K562 (cell line): Measurements from ENCODE around the gene MAML1. TPM values are rescaled to one million over a fixed set of nuclear protein-coding genes. Genes with fewer than 3 reads are reported as not detected.
A peak's percentile ranks its signal among the peaks of the same experiment; 100 is the strongest.

Experiments used
- ATF1 ChIP-seq, 2 experiments: fragments of 450-650 bp in 1 of 2; IDR thresholded peaks; 2 replicates each; pipeline ENCODE4 v1.6.1; 2016; ENCODE audit warnings: missing compliant biosample characterization in 1 of 2, missing genetic modification characterization in 1 of 2
- EGR1 ChIP-seq: fragments of 450-650 bp; conservative IDR thresholded peaks from 2 replicates; pipeline ENCODE4 v1.6.1; 2017; ENCODE audit warnings: mild to moderate bottlenecking
- ELF2 ChIP-seq: fragments of 250-450 bp; sonication (Bioruptor Pico); IDR thresholded peaks from 2 replicates; pipeline ENCODE4 v1.5.0; 2021; ENCODE audit warnings: mild to moderate bottlenecking
- GABPB1 ChIP-seq: sonication (generic); formaldehyde crosslinking; IDR thresholded peaks from 2 replicates; pipeline ENCODE4 v1.8.0; 2022; ENCODE audit warnings: mild to moderate bottlenecking, missing genetic modification reagents
- JUND ChIP-seq, 2 experiments: IDR thresholded peaks; 2 replicates in 1 of 2; 3 replicates in 1 of 2; pipeline ENCODE4 v1.6.1; 2011; ENCODE audit warnings: borderline replicate concordance in 2 of 2, low read depth in 2 of 2, low read length in 2 of 2, improper control_type of control experiment in 1 of 2, missing biosample characterization in 1 of 2, missing genetic modification characterization in 1 of 2, missing genetic modification reagents in 1 of 2
- NELFE ChIP-seq: IDR thresholded peaks from 2 replicates; pipeline ENCODE4 v1.6.1; 2011; ENCODE audit warnings: mild to moderate bottlenecking; ENCODE audit not compliant: insufficient read depth, insufficient read length
- NR2C1 ChIP-seq, 2 experiments: fragments of 450-650 bp; IDR thresholded peaks; 2 replicates each; pipeline ENCODE4 v1.6.1; 2017; ENCODE audit warnings: mild to moderate bottlenecking in 2 of 2, antibody characterized with exemption in 1 of 2, inconsistent platforms in 1 of 2, missing compliant biosample characterization in 1 of 2, missing genetic modification characterization in 1 of 2
- PML ChIP-seq: IDR thresholded peaks from 2 replicates; pipeline ENCODE4 v1.6.1; 2012; ENCODE audit warnings: low read length, inconsistent platforms
- RAD21 ChIP-seq, 2 experiments: fragments of 250-450 bp in 1 of 2; fragments of 450-650 bp in 1 of 2; sonication (Bioruptor Pico) in 1 of 2; formaldehyde crosslinking in 1 of 2; IDR thresholded peaks in 1 of 2; conservative IDR thresholded peaks in 1 of 2; 2 replicates each; pipeline versions ENCODE4 v1.4.0 to v1.8.0; 2020 to 2022; ENCODE audit warnings: mild to moderate bottlenecking in 2 of 2, moderate library complexity in 1 of 2
- polyA plus RNA-seq, 8 experiments: library from polyadenylated mRNA; depleted of rRNA in 4 of 8; stranded (reverse) in 5 of 8; unstranded in 3 of 8; fragments of >200 nt; fragmentation: Nextera tagmentation in 2 of 8; fragmentation: Illumina TruSeq in 1 of 8; extraction: Ambion mirVana in 2 of 8; extraction: Trizol in 1 of 8; gene quantifications; 2 replicates each; pipeline versions ENCODE4 v1.2.1 to v1.2.3, GENCODE V29; 2011 to 2014; ENCODE audit warnings: inconsistent platforms in 1 of 8, missing spikeins in 1 of 8
- total RNA-seq, 7 experiments: library from RNA; depleted of rRNA in 6 of 7; stranded (reverse); fragments of >200 nt in 6 of 7; fragmentation: Illumina TruSeq in 2 of 7; extraction: Trizol in 2 of 7; gene quantifications; 2 replicates each; pipeline versions ENCODE4 v1.2.1 to v1.2.3, GENCODE V29; 2011 to 2021; ENCODE audit warnings: low replicate concordance in 1 of 7
- TF ChIP-seq, protein P1 (sequence below): fragments of 450-650 bp; formaldehyde crosslinking; IDR thresholded peaks from 2 replicates; pipeline ENCODE4 v1.4.0; 2020; ENCODE audit warnings: mild to moderate bottlenecking, moderate library complexity
- TF ChIP-seq, protein P2 (sequence below): sonication (generic); IDR thresholded peaks from 2 replicates; pipeline ENCODE4 v1.6.1; 2016
- TF ChIP-seq, protein P3 (sequence below): fragments of 450-650 bp; IDR thresholded peaks from 2 replicates; pipeline ENCODE4 v1.6.1; 2016; ENCODE audit warnings: borderline replicate concordance
- TF ChIP-seq, protein P4 (sequence below), 2 experiments: fragments of 200-800 bp in 1 of 2; sonication (Bioruptor generic) in 1 of 2; sonication (generic) in 1 of 2; formaldehyde crosslinking in 1 of 2; IDR thresholded peaks in 1 of 2; conservative IDR thresholded peaks in 1 of 2; 2 replicates each; pipeline versions ENCODE4 v1.5.0 to v1.6.1; 2016 to 2020; ENCODE audit warnings: missing compliant biosample characterization in 1 of 2, missing genetic modification characterization in 1 of 2, missing genetic modification reagents in 1 of 2

Gene MAML1
- total and polyA plus RNA-seq, 9 of the 15 experiments (the other 6 are each of a cell fraction or from before 2014, with no cell fraction given) = 0.32 to 18.4 (median 7.0) TPM

DNA sequence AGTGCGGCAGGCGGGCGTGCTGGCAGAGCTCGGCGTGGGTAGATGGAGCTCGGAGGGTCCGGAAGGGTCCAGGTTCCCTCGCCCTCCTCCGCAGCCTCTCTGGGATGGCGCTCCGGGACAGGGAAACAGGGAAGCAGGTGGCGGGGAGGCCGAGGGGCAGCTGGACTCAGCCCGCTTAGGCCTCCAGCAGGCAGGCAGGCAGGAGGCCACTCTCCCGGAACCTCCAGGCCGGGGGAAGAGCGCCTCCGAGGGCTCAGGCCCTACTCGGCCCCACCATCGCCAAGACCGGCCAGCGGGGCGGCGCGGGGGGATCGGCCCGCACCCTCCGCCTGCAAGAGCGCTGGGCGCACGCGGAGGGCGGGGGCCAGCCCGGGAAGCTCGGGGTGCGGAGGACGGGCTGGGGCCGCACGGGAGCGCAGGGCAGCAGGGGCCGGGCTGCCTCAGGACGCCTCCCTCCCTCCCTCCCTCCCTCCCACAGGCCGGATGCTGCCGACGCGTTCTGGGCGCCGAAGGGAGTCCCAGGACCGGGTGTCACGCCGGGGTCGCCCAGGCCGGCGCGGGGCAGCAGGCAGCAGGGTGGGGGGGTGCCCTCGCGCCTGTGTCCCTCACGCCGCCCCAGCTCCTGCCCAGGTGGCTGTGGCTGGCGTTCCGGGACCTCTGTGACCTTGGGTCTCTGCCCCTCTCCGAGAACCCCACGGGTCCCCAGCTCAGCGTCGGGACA is 73.1 kb downstream of the MAML1 start (continued):
- no peak for TF ChIP-seq NR2C1 (IDR thresholded peaks at IDR 0.05)
- TF ChIP-seq NR2C1 (tag; IDR thresholded peaks at IDR 0.05) = no peak
- no peak for TF ChIP-seq NELFE
- TF ChIP-seq, protein P1, sequence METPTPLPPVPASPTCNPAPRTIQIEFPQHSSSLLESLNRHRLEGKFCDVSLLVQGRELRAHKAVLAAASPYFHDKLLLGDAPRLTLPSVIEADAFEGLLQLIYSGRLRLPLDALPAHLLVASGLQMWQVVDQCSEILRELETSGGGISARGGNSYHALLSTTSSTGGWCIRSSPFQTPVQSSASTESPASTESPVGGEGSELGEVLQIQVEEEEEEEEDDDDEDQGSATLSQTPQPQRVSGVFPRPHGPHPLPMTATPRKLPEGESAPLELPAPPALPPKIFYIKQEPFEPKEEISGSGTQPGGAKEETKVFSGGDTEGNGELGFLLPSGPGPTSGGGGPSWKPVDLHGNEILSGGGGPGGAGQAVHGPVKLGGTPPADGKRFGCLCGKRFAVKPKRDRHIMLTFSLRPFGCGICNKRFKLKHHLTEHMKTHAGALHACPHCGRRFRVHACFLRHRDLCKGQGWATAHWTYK (CRISPR knock-in tag) = 0 out of 2 replicates have a peak, but pooled peaks have one; percentile 17
- peak in 1 of 2 experiments; percentile 23; a peak in 1 of 4 replicates for TF ChIP-seq RAD21 (CRISPR knock-in tag; conservative IDR thresholded peaks at IDR 0.05 in 1 of 2, IDR thresholded peaks at IDR 0.05 in 1 of 2)
- no peak for TF ChIP-seq JUND (IDR thresholded peaks at IDR 0.05; ENCODE audit: borderline replicate concordance, low read depth, low read length)
- TF ChIP-seq JUND (tag; IDR thresholded peaks at IDR 0.05; ENCODE audit: borderline replicate concordance, low read depth, low read length) = no peak
- TF ChIP-seq, protein P2, sequence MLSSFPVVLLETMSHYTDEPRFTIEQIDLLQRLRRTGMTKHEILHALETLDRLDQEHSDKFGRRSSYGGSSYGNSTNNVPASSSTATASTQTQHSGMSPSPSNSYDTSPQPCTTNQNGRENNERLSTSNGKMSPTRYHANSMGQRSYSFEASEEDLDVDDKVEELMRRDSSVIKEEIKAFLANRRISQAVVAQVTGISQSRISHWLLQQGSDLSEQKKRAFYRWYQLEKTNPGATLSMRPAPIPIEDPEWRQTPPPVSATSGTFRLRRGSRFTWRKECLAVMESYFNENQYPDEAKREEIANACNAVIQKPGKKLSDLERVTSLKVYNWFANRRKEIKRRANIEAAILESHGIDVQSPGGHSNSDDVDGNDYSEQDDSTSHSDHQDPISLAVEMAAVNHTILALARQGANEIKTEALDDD = no peak
- peak; percentile 61 for TF ChIP-seq GABPB1
- TF ChIP-seq PML = no peak
- TF ChIP-seq, protein P3, sequence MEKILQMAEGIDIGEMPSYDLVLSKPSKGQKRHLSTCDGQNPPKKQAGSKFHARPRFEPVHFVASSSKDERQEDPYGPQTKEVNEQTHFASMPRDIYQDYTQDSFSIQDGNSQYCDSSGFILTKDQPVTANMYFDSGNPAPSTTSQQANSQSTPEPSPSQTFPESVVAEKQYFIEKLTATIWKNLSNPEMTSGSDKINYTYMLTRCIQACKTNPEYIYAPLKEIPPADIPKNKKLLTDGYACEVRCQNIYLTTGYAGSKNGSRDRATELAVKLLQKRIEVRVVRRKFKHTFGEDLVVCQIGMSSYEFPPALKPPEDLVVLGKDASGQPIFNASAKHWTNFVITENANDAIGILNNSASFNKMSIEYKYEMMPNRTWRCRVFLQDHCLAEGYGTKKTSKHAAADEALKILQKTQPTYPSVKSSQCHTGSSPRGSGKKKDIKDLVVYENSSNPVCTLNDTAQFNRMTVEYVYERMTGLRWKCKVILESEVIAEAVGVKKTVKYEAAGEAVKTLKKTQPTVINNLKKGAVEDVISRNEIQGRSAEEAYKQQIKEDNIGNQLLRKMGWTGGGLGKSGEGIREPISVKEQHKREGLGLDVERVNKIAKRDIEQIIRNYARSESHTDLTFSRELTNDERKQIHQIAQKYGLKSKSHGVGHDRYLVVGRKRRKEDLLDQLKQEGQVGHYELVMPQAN = no peak
- TF ChIP-seq ATF1 (CRISPR knock-in tag; IDR thresholded peaks at IDR 0.05) = no peak; the same call in 1 of the 2 replicates
- 0 out of 2 replicates have a peak, but pooled peaks have one; percentile 33 for TF ChIP-seq ATF1 (tag; IDR thresholded peaks at IDR 0.05)
- TF ChIP-seq, protein P4, sequence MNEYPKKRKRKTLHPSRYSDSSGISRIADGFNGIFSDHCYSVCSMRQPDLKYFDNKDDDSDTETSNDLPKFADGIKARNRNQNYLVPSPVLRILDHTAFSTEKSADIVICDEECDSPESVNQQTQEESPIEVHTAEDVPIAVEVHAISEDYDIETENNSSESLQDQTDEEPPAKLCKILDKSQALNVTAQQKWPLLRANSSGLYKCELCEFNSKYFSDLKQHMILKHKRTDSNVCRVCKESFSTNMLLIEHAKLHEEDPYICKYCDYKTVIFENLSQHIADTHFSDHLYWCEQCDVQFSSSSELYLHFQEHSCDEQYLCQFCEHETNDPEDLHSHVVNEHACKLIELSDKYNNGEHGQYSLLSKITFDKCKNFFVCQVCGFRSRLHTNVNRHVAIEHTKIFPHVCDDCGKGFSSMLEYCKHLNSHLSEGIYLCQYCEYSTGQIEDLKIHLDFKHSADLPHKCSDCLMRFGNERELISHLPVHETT (CRISPR knock-in tag; conservative IDR thresholded peaks at IDR 0.05 in 1 of 2, IDR thresholded peaks at IDR 0.05 in 1 of 2) = no peak
- no peak for TF ChIP-seq EGR1
- TF ChIP-seq ELF2 (CRISPR knock-in tag) = no peak
